DMS114 treated with DMSO at 0.1 percent for 48 hours (cell line): ENCODE results near the gene RC3H2.
"Not testable (repeated sequence)": the region's sequence is repeated elsewhere in the genome, so short reads cannot be mapped to it uniquely, and the experiment has no call there.

ENCODE experiments used
- DNase-seq: peaks from one replicate; lab custom pipeline; 2025; ENCODE audit not compliant: unreplicated experiment; lab: John Stamatoyannopoulos, UW

RC3H2 gene

DNA sequence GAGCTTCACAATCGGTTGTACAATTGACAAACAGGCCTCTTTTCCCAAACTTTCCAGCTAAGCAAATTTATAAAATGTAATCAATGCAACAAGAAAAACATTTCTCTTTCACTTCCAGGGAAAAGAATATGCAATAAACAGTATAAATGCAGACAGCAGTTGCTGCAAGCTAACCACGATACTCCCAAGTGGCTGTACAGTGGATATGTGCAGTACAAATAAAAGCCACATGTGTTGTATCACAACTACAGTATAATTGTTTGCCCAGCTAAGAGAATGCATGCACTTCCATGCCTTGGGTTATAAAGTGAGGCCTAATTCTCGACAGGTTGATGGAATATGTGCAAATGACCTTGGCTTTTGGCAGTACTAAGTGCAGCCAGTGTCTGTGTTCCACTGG lies 60.0 kb downstream of the RC3H2 start:
- DNase-seq: no peak

DNA sequence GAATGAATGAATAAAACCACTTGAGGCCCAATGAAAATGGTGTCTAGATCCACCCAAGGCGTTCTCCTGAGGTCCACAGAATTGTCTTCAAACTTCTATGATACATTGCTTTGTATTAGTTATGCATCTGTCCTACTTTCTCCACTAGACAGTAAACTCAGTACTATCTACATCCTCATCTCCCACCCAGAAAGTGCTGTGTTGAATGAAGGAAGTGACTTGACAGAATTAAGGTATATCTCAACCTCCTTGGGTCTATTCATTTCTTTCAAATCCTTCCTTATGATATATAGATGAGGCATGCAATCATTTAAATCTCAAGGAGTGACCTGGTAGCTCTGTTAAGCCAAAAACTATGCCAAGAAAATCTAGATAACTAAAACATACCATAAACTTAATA lies 61.0 kb downstream of the RC3H2 start:
- no peak for DNase-seq

GRCh38 chr9:122841501-122841900 lies 63.7 kb downstream of the RC3H2 start:
- no peak for DNase-seq

- not testable (repeated sequence) for DNase-seq
Observed at GRCh38 chr9:122838441-122838840, 66.7 kb downstream of the RC3H2 start.

- DNase-seq: no peak
Observed at GRCh38 chr9:122837266-122837850, 67.8 kb downstream of the RC3H2 start.

DNA sequence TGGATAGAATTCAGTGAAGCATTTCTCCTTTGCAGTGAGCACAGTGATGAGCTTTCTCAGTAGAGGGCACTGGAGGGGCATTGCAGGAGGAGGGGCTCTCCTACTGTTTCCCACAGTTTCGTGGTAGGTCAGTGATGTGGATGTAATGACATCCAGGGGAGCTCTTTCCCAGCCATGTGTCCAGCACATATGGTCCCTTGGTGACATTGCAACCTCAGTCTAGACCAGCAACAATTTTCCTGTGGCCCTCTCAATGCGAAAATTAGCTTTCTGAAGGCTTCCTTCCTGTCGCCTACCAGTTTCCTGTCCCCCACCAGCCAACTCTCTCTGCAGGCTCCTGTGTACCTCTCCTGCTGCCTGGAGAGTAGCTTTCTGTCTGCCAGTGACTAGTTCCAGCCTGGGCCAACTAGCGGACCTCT lies 69.8 kb downstream of the RC3H2 start:
- DNase-seq: no peak

- no peak for DNase-seq
Observed at GRCh38 chr9:122832194-122832593, 73.0 kb downstream of the RC3H2 start.

- not testable (repeated sequence) for DNase-seq
Observed at GRCh38 chr9:122828965-122829284, 76.2 kb downstream of the RC3H2 start.

- DNase-seq: no peak
Observed at GRCh38 chr9:122827761-122828093, 77.4 kb downstream of the RC3H2 start.

GRCh38 chr9:122822938-122823337 lies 82.2 kb downstream of the RC3H2 start:
- DNase-seq: no peak

GRCh38 chr9:122822056-122822455 lies 83.1 kb downstream of the RC3H2 start:
- no peak for DNase-seq

GRCh38 chr9:122821278-122821943 lies 83.7 kb downstream of the RC3H2 start:
- no peak for DNase-seq

DNA sequence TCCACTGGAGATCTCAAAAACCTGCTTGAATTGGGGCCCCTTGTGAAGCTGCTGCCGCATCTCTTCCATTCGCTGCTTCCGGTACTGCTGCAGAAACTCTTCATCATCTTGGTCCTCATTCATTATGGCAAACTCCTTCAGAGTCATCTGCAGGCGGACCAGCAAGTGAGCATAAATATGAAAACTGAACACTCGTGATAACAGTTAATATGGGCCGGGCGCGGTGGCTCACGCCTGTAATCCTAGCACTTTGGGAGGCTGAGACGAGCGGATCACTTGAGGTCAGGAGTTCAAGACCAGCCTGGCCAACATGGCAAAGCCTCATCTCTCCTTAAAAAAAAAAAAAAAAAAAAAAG lies 84.7 kb downstream of the RC3H2 start:
- DNase-seq: no peak

GRCh38 chr9:122819791-122820489 lies 85.2 kb downstream of the RC3H2 start:
- no peak for DNase-seq

DNA sequence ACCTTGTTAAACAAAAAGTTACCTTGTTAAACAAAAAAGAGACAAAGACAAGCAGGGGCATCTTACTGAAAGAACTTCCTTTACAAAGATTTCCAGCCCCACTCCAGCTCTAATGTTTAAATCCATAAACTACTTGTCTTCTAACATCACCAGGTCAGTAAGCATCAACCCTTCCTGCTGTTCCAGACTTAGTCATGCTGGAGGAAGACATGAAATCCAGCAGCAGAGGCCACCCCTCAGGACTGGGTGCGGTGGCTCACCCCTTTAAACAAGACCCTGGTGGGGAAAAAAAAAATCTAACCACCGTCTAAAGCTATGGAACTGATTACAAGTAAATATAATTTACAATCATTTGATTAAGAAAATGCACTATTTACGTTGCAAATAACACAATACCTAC lies 85.8 kb downstream of the RC3H2 start:
- DNase-seq: no peak

DNA sequence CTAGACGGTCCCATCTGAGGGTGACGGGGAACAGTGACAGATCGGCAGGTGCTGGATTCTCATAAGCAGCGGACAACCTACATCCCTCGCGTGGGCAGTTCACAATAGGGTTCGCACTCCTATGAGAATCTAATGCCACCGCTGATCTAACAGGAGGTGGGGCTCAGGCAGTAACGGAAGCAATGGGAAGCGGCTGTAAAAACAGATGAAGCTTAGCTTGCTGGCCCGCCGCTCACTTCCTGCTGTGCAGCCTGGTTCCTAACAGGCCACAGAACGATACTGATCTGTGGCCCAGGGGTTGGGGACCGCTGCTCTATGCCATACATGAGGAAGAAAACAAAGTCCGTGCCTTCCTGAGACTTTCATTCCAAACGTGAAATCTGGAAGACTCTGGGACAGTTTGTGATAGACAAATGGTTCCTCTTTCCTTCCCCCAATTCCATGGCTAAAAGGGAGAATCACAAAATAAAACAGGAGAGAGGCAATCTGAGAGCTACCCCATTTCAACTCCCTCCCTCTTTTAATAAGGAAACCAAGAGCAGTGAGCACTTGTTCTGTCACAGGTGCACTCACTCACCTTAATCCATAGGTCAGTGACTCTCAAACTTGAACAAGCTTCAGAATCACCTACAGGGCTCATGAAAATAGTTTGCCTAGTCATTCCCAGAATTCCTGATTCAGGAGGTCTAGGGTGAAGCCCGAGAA lies 88.8 kb downstream of the RC3H2 start:
- no peak for DNase-seq

GRCh38 chr9:122815544-122815943 lies 89.6 kb downstream of the RC3H2 start:
- no peak for DNase-seq

GRCh38 chr9:122814545-122814944 lies 90.6 kb downstream of the RC3H2 start:
- no peak for DNase-seq

GRCh38 chr9:122812736-122813135 lies 92.4 kb downstream of the RC3H2 start:
- no peak for DNase-seq

DNA sequence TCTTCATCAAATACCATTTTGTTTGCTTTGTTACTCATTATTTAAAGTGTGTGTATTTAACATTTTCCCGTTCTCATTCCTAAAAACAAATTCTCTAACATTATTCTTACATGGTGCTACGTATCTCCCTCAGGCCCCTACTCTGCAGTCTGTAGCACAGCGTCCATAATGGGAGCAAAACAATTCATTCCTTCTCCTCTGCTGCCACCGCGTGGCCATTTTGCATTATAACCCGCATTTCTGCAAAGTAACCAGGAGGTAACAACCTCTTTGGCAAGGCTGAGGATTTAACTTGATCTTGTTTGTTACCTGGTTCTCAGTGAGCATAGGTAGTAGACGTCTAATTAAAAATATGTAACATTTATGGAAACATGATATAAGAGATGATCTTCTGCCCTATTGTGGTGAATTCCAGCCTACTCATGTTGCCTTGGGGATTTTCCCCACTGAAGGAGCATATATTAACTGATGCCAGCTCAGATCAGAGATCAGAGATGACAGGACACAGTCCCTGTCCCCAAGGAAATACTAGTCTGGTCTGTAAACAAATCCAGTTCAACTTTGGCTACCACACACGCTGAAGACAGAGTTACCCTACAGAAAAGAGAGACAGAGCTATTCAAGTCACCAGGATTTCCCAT lies 94.7 kb downstream of the RC3H2 start:
- DNase-seq: peak; percentile 77

GRCh38 chr9:122809261-122809660 lies 95.9 kb downstream of the RC3H2 start:
- DNase-seq: not testable (repeated sequence)

- no peak for DNase-seq
Observed at GRCh38 chr9:122808141-122808540, 97.0 kb downstream of the RC3H2 start.
